GM21447 (cell line): ENCODE measurements around the gene BTLA.
"Not testable (repeated sequence)": the region's sequence is repeated elsewhere in the genome, so short reads cannot be mapped to it uniquely, and the experiment has no call there.

Source experiments
- ATAC-seq: cut with Tn5 transposase; IDR thresholded peaks from one replicate; pipeline ENCODE4 v1.9.1; 2021; ENCODE audit not compliant: unreplicated experiment

The BTLA gene

GRCh38 chr3:112492124-112492523 lies 7.1 kb downstream of the BTLA start:
- no peak for ATAC-seq

DNA sequence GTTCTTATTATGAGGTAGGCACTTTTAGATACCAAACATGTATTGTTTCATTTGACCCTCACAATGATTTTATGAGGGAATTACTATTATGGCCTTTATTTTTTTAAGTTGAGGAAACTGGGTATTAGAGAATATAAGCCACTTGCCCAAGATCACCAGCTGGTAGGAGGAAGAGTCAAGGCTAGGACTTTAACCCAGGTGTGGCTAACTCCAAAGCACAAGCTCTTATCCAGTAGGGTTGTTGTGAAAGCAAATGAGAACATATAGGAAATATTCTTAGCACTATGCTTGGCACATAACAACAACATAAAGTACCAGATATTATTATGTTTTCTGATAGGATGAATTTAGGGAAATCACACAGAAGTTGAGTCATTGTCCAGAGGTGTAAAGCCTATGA lies 7.9 kb downstream of the BTLA start:
- ATAC-seq, result no peak

DNA sequence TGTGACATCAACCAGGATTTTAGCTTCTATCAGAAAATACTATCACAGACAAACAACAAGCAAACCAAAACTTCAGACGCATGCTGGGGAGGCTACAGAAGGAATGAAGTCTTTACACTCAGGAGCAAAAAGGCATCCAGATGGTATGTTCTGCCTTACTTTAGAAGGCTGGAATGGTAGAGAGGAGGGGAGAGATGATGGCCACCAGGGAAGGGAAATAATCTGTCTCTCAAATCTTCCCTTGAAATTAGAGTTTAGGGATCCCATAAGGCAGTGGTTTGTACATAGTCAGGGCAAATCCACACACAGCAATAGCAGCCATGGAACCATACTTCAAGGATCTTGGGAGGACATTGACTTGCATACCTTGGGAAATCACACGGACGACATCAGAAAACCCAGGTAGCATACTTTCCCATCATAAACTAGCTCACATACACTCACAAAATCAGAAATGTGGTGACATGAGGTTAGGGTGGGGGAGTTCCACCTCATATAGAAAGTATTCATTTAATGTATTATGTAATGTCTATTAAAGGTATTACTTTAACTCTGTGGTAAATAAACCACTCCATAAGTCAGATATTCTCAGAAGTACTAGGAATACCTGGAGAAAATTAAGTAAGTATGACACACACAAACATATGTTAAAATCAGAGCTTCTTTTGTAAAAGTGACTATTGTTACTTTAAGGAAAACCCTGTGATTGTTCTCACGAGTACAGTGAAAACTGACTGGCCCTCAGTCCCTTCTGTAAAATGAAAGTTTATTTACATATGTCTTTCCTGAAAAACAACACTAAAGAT lies 9.4 kb downstream of the BTLA start:
- ATAC-seq, result peak; percentile 52

- ATAC-seq, result no peak
Observed at GRCh38 chr3:112486811-112487505, 12.3 kb downstream of the BTLA start.

- no peak for ATAC-seq
Observed at GRCh38 chr3:112484352-112484751, 14.9 kb downstream of the BTLA start.

GRCh38 chr3:112482675-112483074 lies 16.6 kb downstream of the BTLA start:
- peak; percentile 59 for ATAC-seq

DNA sequence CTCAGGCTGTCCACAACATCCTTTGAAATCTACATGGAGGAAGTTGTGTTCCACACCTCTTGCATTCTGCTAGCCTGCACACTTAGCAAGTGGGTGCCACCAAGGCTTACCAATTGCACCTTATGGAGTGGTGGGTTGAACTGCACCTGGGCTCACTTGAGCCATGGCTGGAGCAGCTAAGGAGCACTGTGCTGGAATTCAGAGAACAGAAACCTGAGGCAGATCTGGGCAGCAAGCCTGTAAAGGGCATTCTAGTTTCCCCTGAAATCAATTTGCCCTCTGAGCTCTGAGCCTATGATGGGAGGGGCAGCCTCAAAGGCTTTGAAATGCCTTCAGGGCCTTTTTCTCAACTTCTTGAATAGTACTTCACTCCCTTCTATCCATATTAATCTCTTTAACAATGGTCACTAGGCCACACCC lies 18.0 kb downstream of the BTLA start:
- ATAC-seq, result no peak

- ATAC-seq, result no peak
Observed at GRCh38 chr3:112477891-112478290, 21.4 kb downstream of the BTLA start.

GRCh38 chr3:112476346-112476745 lies 22.9 kb downstream of the BTLA start:
- no peak for ATAC-seq

- no peak for ATAC-seq
Observed at GRCh38 chr3:112474796-112475195, 24.5 kb downstream of the BTLA start.

DNA sequence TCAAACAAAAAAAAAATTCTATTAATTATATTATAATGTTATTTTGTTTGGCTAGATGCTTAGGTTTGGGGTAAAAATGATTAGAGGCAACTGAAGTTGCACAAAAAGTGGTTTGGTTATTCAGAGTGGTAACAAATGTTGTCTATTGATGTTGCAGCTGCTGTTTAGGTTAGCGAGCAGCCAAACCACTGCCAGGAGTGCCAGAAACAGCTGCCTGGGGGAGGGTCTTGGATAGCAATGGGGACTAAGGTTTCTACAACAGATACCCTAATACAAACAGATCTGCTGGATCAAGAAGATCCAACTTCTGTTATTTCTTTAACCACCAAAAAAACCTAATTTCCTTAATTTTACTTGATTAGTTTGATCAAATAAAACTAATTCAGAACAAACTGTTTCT lies 26.6 kb downstream of the BTLA start:
- no peak for ATAC-seq

- ATAC-seq, result no peak
Observed at GRCh38 chr3:112471596-112472325, 27.5 kb downstream of the BTLA start.

GRCh38 chr3:112470788-112471187 lies 28.5 kb downstream of the BTLA start:
- ATAC-seq, result no peak

DNA sequence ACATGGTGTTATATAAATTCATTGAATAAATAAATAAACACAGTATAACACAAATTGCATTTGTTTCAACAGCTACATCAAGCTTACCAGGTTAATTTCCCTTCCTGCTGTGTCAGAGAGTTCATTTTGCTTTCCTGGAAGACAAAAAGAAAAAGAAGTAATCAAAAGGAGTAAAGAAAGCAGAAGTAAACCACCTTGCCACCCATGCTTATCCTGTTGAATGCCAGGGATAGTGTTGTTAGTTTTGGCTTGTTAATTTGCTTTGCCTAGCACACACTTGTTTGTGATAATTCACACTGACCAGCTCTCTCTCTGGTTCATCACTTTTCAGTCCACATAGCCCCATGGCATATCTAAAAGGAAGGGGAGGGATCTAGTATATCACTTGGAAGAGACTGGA lies 29.6 kb downstream of the BTLA start:
- no peak for ATAC-seq

DNA sequence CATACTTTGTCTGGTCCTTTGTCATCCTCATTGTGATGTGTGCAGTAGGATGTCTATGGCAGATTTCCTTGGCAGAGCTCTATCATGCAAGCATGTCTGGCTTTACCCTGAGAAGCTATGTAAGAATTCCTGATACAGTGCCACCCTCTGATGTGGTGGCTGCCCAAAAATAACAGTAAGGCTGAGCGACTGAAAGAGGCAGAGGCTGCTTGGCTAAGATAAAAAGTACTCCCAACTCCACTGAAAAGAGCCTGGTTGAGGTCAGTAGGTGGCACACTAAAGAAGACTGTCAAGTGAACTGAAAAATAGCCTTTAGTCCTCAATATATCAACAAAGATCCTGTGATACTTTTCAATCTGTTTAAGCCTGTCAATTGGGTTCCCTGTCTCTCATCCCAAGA lies 31.7 kb downstream of the BTLA start:
- no peak for ATAC-seq

DNA sequence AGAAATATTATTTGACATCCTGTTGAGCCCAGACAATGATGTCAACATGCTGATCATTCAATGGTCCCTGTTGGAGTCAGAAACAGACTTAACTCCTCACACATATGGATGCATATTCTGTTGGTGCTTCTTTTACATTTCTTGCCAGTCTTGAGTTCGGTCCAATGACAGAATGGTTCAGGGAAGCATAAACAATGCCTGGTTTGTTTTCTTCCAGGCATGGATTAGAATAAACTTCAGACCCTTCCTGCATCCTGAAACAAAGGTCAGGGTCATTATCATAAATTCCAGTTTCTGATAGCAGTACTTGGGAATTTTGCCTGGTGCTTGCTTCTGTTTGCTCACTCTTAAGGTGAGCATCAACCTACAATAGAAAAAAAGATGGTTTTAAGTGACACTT lies 33.3 kb downstream of the BTLA start:
- ATAC-seq, result no peak

DNA sequence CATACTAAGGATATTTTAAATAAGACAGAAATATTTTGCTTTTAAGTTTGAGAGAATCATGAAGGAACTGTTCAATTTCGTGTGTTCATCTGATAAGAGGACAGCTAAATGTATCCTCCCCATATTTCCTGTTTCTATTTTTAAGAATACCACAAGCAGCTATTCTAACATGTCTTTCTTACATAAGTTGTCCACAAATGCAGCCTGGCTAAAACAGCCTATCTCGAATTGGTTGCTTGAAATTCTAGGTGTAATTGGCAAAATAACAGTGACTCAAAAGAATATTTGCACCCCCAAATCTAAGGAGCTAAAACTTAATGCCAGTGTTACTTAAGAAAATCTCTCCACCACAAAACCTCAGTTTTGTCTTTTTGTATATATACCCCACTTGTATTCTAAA lies 35.0 kb downstream of the BTLA start:
- peak; percentile 41 for ATAC-seq

DNA sequence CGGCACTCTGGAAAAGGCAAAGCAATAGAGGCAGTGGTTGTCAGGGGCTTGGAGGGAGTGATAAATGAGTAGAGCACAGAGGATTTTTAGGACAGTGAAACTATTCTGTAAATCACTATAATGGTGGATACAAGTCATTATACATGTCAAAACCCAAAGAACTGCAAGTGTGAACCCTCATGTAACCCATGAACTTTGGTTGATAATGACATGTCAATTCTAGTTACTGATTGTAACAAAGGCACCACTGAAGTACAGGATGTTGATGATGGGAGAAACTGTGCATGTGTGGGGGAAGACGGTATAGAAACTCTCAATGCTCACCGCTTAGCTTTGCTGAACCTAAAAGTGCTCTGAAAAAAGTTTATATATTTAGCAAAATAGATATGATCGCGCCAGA lies 36.0 kb downstream of the BTLA start:
- ATAC-seq, result no peak

DNA sequence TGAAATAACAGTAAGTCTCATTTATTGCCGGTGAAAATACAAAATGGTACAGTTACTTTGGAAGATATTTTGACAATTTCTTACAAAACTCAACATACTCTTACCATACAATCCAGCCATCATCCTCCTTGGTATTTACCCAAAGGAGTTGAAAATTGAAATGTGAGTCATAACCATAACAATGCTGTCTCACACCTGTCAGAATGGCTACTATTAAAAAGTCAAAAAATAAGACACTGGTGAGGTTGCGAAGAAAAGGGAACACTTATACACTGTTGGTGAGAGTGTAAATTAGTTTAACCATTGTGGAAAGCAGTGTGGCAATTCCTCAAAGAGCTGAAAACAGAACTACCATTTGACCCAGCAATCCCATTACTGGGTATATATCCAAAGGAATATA lies 37.5 kb downstream of the BTLA start:
- ATAC-seq, result not testable (repeated sequence)

GRCh38 chr3:112460519-112461195 lies 38.6 kb downstream of the BTLA start:
- peak; percentile 56 for ATAC-seq

GRCh38 chr3:112459750-112460149 lies 39.5 kb downstream of the BTLA start:
- ATAC-seq, result peak; percentile 36
